Mononuclear cell (primary cell): ENCODE data around the gene SLC22A8. TPM values are rescaled to one million over a fixed set of nuclear protein-coding genes. Genes with fewer than 3 reads are reported as not detected.
"Not testable (repeated sequence)": the region's sequence is repeated elsewhere in the genome, so short reads cannot be mapped to it uniquely, and the experiment has no call there.

Source experiments
- H3K27me3 ChIP-seq: 2 replicates; pipeline ENCODE4 v1.6.0; 2011; ENCODE audit warnings: low read length, control low read depth; ENCODE audit not compliant: insufficient read depth
- H3K4me1 ChIP-seq: 2 replicates; pipeline ENCODE4 v1.5.1; 2011; ENCODE audit warnings: mild to moderate bottlenecking, low read length, control low read depth; ENCODE audit not compliant: insufficient read depth
- H3K4me3 ChIP-seq: 2 replicates; pipeline ENCODE4 v1.5.1; 2011; ENCODE audit warnings: mild to moderate bottlenecking, low read length, moderate library complexity
- H3K9me3 ChIP-seq: 2 replicates; pipeline ENCODE4 v1.5.1; 2011; ENCODE audit warnings: low read depth, mild to moderate bottlenecking, control low read depth, low read length
- total RNA-seq: library from RNA; depleted of rRNA; stranded (reverse); fragments of >200 nt; gene quantifications from one replicate; pipeline ENCODE4 v1.2.3, GENCODE V29; 2012

Gene SLC22A8
- total RNA-seq = not detected

- Histone ChIP-seq H3K4me3 (no peak within 1 kb of the TSS), H3K9me3 (no peaks in the 10 kb centered on the region), H3K27me3 (no peaks in the 10 kb centered on the region)
Measured at GRCh38 chr11:63015521-63016215, at the start of gene SLC22A8. Gene SLC22A8, minus strand, starts transcription at chr11:63015841. Its CDS starts 883 bp downstream, at chr11:63014958.

DNA sequence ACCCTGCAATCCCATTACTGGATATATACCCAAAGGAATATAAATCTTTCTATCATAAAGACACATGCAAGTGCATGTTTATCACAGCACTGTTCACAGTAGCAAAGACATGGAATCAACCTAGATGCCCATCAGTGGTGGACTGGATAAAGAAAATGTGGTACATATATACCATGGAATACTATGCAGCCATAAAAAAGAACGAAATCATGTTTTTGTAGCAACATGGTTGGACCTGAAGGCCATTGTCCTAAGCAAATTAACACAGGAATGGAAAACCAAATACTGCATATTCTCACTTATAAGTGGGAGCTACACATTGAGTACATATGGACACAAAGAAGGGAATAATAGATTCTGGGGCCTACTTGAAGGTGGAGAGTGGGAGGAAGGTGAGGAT lies 30.6 kb upstream of the SLC22A8 start:
- not testable (repeated sequence) for H3K4me1 ChIP-seq, H3K4me3 ChIP-seq, H3K9me3 ChIP-seq, H3K27me3 ChIP-seq

More at GRCh38 chr11:63015521-63016215, at the start of gene SLC22A8:
- H3K4me1 ChIP-seq = no peaks in the 10 kb centered on the region

DNA sequence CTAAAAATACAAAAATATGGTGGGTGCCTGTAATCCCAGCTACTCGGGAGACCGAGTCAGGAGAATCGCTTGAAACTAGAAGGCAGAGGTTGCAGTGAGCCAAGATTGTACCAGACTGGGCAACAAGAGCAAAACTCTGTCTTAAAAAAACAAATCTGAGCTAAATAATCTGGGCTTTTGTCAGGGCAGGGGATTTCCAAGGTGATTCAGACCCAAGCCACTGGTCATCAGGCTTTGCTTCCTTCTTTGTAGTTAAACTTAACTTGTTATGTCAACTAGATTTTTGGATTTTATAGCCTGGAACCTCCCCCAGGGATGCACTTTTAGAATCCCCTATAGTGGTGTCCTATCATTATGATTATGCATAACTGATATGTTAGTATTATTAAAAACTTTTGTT lies 27.0 kb upstream of the SLC22A8 start:
- no peaks in the 10 kb centered on the region for H3K9me3 ChIP-seq
- H3K27me3 ChIP-seq = no peaks in the 10 kb centered on the region
- no peak overlapping the region for H3K4me3 ChIP-seq
- H3K4me1 ChIP-seq = no peaks in the 10 kb centered on the region

DNA sequence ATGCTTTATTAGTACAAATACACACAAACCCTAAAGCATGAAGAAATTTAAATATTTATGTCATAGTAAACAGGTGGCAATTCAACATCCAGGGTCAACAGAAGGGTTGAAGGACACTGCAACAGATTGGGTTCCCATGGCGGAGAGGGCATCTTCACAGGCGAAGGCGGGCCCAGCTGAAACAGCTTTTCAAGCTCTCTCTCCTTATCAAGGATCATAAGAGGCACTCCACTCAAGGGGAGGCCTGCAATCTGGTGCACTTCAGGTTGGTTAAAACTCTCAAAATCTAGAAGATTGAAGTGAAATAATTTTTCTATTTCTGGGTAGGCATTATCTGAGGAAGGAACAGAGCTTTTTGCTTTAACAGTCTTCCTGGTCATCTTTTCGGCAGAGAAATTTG lies 16.8 kb upstream of the SLC22A8 start:
- no peaks in the 10 kb centered on the region for H3K9me3 ChIP-seq
- no peak overlapping the region for H3K4me3 ChIP-seq
- H3K4me1 ChIP-seq = no peaks in the 10 kb centered on the region
- peaks cover 5% of the 10 kb centered on the region for H3K27me3 ChIP-seq

DNA sequence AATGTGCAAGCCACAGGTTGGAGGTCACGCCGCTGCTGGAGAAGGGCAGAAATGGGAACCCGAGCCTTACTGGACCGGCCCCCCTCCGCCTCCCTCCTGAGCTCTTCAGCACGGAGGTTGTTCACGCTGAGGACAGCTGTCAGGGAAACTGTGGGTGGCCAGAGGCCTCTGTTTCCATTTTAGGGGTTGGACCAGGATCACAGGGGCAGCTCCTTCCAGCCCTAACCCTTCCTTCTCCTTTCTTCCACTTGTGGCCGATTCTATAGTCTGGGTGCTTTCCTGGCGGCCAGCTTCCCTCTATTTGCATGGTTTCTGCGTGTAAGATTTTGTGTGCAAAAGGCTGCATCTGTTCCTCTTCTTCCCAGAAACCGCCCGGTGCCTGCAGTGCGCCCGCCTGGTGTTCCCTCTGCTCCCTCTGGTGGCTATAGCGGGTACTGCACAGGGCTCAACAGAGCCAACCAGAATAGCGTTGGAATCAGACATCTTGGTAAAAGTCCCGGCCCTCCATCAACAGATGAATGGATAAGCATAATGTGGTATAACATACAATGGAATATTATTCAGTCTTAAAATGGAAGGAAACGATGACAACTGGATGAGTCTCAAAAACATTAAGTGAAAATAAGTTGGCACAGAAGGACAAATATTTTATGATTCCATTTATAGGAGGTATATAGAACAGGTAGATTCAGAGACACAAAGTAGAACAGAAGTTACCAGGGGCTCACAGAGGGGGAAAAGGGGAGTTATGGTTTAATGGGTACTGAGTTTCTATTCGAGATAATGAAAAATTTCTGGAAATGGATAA lies 8.4 kb upstream of the SLC22A8 start:
- no peaks in the 10 kb centered on the region for H3K9me3 ChIP-seq
- no peaks in the 10 kb centered on the region for H3K27me3 ChIP-seq
- no peak overlapping the region for H3K4me3 ChIP-seq
- H3K4me1 ChIP-seq = peaks cover 6% of the 10 kb centered on the region

GRCh38 chr11:63023222-63023814 lies 7.7 kb upstream of the SLC22A8 start:
- H3K4me3 ChIP-seq = no peak overlapping the region
- peaks cover 6% of the 10 kb centered on the region for H3K4me1 ChIP-seq
- no peaks in the 10 kb centered on the region for H3K27me3 ChIP-seq
- no peaks in the 10 kb centered on the region for H3K9me3 ChIP-seq

- Histone ChIP-seq H3K4me3 (no peak overlapping the region), H3K9me3 (no peaks in the 10 kb centered on the region), H3K27me3 (no peaks in the 10 kb centered on the region), H3K4me1 (peaks cover 6% of the 10 kb centered on the region)
Measured at GRCh38 chr11:63022441-63022840, 6.8 kb upstream of the SLC22A8 start.

DNA sequence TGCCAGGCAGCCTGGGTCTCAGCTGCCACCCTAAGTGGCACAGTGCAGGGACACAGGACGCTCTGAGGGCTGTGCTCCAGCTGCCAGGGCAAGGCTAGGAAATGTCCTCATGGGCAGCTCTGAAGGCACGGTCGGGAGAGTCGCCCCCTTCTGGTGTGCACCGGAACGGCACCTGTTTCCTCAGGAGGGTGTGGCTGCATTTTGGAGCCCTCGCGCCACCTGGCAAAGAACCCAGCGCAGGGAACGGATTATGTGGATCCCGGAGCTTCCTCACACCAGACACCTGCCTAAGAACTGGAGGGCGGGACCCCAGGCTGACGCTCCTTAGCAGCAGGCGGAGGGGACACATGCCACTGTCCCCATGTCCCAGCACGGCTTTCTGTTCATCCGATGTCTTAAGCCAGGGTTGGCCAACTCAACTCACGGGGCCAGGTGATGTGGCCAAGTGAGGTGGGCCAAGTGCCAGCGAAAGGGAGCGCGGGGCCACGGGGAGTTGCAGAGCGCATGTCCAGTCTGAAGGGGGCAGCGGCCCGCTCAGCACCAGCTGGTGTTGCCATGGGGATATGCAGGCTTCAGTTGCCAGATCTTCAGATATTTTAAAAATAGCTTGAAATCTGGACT lies 5.1 kb upstream of the SLC22A8 start:
- Histone ChIP-seq H3K4me3 (no peak overlapping the region), H3K4me1 (peaks cover 6% of the 10 kb centered on the region), H3K27me3 (no peaks in the 10 kb centered on the region), H3K9me3 (no peaks in the 10 kb centered on the region)

- Histone ChIP-seq H3K9me3 (no peaks in the 10 kb centered on the region), H3K27me3 (no peaks in the 10 kb centered on the region), H3K4me1 (peaks cover 6% of the 10 kb centered on the region), H3K4me3 (no peak overlapping the region)
Measured at GRCh38 chr11:63019506-63019905, 3.9 kb upstream of the SLC22A8 start.

GRCh38 chr11:63017306-63017974 lies 1.8 kb upstream of the SLC22A8 start:
- Histone ChIP-seq H3K4me1 (no peaks in the 10 kb centered on the region), H3K4me3 (no peak overlapping the region), H3K27me3 (no peaks in the 10 kb centered on the region), H3K9me3 (no peaks in the 10 kb centered on the region)

- Histone ChIP-seq H3K4me3 (no peak overlapping the region), H3K4me1 (no peaks in the 10 kb centered on the region), H3K9me3 (no peaks in the 10 kb centered on the region), H3K27me3 (no peaks in the 10 kb centered on the region)
Measured at GRCh38 chr11:63014408-63015055, 1.1 kb downstream of the SLC22A8 start.

- no peaks in the 10 kb centered on the region for H3K27me3 ChIP-seq
- H3K9me3 ChIP-seq = no peaks in the 10 kb centered on the region
- H3K4me3 ChIP-seq = no peak overlapping the region
- no peaks in the 10 kb centered on the region for H3K4me1 ChIP-seq
Measured at GRCh38 chr11:63012839-63013238, 2.8 kb downstream of the SLC22A8 start.

- no peaks in the 10 kb centered on the region for H3K9me3 ChIP-seq
- H3K4me1 ChIP-seq = no peaks in the 10 kb centered on the region
- H3K27me3 ChIP-seq = no peaks in the 10 kb centered on the region
- no peak overlapping the region for H3K4me3 ChIP-seq
Measured at GRCh38 chr11:63012430-63012829, 3.2 kb downstream of the SLC22A8 start.

DNA sequence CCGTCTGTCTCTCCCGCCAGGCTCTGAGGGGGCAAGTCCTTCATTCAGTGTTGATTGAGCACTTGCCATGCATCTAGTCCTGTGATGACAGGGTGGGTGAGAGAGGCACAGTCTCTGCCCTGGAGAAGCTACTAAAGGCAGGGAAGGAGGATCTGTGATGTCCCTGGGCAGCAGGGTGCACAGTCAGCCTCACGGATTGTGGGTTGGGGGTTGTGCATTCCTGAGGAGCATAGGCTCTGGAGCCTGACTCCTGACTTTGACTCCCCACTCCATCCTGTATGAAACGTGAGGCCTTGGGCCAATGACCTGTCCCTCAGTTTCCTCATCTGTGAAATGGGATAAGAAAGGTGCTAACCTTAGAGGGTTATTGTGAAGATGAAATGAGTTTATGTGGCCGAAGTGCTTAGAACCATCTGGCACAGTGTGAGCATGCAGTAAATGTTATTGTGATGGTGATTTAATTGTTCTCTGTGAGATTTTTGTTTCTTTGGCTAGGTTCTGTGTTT lies 4.7 kb downstream of the SLC22A8 start:
- Histone ChIP-seq H3K27me3 (no peaks in the 10 kb centered on the region), H3K4me1 (no peaks in the 10 kb centered on the region), H3K4me3 (no peak overlapping the region), H3K9me3 (no peaks in the 10 kb centered on the region)
